ENCODE data around the gene CTXN3.

GRCh38 chr5:127707209-127707608 is 58.3 kb downstream of the CTXN3 start:
- TF ChIP-seq, protein P1, sequence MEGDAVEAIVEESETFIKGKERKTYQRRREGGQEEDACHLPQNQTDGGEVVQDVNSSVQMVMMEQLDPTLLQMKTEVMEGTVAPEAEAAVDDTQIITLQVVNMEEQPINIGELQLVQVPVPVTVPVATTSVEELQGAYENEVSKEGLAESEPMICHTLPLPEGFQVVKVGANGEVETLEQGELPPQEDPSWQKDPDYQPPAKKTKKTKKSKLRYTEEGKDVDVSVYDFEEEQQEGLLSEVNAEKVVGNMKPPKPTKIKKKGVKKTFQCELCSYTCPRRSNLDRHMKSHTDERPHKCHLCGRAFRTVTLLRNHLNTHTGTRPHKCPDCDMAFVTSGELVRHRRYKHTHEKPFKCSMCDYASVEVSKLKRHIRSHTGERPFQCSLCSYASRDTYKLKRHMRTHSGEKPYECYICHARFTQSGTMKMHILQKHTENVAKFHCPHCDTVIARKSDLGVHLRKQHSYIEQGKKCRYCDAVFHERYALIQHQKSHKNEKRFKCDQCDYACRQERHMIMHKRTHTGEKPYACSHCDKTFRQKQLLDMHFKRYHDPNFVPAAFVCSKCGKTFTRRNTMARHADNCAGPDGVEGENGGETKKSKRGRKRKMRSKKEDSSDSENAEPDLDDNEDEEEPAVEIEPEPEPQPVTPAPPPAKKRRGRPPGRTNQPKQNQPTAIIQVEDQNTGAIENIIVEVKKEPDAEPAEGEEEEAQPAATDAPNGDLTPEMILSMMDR (conservative IDR thresholded peaks at IDR 0.05 in 1 of 2, IDR thresholded peaks at IDR 0.05 in 1 of 2; ENCODE audit: extremely low read depth in 1 of 2, insufficient read depth in 1 of 2, low read depth in 1 of 2, low read length in 2 of 2), result no peak
- TF ChIP-seq EZH2 (IDR thresholded peaks at IDR 0.05; ENCODE audit: borderline replicate concordance, low read length), result no peak

Data from mammary epithelial cell (primary cell).